Measurements from ENCODE around the gene RMI2.

The RMI2 gene

DNA sequence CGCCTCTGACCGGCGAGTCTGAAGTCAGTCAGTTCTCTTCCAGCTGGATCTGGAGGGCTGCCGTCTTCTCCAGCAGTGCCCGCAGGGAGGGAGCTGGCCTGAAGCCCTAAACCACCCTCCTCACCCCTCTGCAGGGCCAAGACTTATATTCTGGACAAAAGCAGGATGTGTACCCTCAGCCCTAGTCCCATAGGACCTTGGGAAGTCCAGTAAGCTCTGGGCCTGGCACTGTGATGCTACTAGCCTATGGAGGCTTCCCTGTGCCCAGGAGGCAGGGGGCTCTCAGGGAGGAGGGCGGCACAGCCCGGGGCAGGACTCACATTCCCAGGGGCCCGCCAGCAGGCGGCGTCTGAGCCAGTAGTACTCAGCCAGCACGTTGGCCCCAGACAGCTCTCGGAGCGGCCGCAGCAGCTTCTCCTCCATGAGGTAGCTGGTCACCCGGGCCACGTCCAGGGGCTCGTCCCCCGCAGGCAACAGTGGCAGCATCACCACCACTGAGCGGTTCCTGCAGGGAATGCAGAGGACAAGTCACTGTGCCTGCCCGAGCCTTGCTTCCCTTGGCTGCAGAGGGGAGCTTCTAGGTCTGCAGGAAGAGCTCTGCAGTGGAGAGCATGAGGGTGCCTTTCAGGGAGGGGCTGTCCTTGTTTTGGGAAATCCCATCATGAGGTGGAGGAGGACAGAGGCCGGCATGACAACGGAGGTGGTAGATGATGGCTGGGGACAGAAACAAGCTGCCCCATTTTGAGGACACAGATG is 41.7 kb downstream of the RMI2 start:
- DNase-seq = no peak

DNA sequence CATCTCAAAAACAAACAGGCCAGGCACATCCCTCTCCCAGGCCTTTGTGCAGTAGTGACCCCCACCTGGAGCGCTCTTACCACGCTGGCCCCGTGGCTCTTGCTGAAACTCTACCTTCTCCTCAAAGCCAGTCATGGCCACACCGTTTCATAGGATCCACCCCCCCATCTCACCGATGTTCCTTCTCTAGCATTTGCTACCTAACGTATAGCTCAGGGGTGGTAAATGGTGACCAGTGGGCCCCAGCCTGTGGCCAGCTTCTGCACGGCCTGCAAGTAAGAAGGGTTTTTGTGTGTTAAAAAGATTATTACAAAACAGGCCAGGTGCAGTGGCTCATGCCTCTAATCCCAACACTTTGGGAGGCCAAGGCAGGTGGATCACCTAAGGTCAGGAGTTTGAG is 43.8 kb downstream of the RMI2 start:
- no peak for DNase-seq

DNA sequence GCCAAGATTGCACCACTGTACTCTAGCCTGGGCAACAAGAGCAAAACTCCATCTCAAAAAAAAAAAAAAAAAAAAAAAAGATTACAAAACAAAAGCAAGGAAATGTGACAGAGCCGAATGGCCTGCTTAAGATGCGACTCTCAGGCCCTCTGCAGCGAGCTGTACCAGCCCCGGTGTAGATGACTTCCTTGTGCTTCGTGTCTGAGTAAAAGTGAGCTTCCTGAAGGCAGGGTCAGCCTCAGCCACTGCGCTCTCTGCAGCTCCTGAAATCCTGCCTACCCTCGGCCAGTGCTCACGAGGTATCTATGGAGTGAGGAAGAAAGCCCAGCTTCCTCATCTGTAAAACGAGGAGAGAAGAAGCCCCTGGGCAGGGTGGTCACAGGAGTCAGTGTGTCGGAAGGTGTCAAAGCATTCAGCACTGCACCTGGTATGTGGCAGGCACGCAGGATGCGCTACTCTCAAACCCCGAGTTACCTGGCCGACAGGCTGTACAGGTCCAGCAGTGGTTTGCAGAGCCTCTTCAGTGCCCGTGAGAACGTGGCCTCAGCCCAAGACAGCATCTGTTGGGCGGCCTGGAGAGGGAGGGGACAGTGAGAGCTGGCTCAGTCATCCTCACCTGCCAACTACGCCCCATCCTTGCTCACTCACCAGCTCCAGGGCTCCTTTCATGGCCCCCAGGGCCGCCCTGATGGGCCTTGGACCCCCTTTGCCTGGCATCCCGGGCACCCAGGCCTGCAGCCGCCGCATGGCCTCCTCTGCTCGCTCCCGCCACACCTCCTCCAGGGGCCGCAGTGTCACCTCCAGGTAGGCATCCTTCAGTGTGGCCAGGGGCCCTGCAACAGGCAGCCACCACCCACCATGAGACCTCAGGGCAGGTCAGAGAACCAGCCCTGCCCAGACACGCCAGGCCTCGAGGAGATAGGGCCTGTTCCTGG is 44.6 kb downstream of the RMI2 start:
- DNase-seq = peak; percentile 43

DNA sequence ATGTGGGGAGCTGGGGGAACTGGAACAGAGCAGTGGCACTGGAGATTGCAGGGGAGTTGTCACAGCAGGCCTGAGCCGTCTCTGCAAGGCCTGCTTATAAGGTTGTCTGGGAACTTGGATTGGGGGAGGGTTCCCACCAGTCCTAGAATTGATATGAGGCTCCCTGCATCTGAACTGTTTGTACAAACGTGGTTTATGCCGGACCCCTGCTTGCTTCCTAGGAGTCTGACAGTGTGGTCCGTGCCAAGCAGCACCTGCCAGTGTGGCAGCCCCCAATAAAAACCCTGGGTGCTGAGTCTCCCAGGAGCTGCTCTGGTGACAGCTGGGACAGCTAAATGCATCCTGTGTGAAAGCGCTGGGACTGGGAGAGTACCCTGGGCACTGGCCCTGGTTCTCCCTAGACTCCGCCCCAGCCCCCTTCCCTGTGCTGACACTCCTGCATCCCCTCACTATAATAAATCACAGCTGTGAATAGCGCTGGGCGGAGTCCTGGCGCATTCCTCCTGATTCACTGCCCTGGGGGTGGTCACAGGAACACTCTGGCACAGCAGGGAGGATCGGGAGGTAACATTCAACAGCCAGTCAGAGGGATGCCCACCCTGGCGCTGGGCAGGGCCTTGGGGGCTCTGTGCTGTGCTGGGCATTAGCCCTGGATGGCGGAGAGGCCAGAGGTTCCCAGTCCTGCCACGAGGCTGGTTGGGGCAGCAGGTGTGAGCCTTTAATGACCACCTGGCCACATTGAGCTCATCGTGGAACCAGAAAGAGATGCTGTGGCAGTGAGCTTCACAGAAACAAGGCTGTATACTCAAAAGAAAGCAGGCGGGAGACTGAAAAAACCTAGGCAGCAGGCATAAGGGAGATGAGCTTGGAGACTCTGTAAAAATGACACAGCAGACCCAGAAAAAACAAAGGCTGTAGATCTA is 45.6 kb downstream of the RMI2 start:
- DNase-seq = peak; percentile 74

DNA sequence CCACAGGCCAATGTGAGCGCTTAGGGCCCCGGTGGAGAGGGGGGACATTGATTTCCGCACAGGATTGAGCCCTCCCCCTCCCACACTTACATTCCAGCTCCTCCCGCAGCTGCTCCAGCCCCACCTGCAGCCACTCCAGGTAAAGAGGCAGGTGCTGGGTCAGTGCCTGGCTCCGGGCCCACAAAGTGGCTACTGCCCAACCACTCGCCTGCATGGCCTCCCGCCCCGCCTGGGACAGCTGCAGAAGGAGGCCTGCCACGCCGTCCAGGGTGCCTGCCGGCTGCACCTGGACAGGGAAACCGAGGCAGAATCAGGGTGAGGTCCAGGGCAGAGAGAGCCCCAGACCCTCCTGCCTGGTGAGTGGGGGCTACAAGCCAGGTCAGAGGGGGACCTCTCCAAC is 46.3 kb downstream of the RMI2 start:
- DNase-seq = peak; percentile 79

DNA sequence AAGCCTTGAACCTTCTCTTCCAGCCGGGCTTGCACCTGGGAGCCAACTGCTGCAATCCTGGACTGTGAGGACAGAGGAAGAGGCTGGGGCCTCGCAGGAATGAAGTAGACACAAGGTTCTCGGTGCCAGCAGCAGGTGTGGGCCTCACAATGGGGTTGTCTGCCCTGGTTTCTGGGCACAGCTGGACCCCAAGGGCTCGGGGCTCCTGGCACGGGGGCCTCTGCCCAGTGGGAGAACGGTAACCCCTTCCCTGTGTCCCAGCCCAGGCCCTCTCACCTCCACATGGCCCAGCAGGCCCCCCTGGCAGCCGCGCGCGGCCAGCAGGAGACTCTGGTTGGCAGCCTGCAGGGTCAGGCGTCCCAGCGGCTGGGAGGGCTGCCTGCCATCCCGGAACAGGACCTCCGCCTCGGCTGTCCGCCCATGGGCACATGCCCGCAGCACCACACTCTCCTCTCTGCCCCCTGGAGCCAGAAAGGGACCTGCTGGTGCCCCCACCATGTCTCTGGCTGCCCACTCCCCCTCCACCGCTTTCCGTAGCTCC is 46.9 kb downstream of the RMI2 start:
- peak; percentile 32 for DNase-seq

DNA sequence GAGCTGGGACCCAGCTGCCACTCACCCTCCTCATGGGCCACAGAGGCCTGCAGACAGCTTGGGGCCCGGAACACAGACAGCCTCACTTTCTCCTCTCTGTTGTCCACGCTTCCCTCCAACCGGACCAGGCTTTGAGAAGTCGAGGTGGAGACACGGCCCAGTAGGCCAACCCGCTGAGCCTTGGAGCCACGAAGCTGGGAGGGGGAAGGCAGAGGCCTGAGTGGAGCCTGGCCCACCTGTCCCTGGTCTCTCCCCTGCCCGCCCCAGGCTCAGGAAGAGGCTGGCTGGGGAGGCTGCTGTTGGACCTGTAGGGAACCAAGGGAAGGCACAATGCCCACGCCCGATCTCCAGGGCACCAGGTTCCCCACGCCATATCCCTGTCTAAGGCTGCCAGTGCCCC is 48.1 kb downstream of the RMI2 start:
- DNase-seq = no peak

DNA sequence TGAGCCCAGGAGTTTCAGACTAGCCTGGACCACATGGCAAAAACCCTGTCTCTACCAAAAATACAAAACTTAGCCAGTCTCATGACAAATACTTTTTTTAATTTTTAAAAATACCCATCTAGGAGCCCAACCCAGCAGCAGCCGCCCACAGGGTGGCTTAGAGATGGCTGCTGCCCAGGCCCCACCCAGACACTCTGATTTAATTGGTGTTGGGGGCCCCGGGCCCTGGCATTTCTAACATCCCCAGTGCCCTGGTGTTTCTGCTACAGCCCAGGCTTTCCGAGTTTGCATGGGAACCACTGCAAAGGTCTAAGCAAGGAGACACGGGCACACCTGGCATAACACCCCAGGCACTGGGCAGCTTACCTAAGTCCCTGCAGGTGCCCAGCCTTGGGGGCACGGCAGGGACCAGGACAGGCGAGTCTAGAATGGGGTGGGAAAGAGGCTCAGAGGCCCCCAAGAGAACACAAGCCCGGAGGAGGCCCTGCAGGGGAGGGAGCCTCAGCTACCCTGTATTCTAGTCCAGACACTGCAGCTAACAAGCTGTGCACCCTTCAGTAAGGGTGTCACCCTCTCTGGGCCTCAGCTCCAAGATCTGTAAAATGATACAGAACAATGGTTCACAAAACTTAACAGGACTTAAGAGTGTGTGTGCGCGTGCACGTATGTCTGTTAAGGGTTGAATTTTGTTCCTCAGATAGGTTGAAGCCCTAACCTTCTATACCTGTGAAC is 48.8 kb downstream of the RMI2 start:
- no peak for DNase-seq

DNA sequence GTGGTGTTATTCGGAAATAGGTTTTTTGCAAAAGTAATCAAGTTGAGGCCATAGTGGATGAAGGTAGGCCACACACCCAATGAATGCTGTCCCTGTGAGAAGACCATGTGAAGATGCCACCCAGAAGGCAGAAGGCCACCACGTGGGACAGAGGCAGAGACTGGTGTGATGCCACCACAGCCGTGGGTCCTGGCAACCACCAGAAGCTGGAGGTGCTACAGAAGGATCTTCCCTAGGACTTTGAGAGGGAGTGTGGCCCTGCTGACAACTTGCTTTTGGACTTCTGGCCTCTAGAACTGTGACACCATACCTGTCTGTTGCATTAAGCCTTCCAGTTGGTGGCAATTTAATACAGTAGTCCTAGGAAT is 49.3 kb downstream of the RMI2 start:
- no peak for DNase-seq

DNA sequence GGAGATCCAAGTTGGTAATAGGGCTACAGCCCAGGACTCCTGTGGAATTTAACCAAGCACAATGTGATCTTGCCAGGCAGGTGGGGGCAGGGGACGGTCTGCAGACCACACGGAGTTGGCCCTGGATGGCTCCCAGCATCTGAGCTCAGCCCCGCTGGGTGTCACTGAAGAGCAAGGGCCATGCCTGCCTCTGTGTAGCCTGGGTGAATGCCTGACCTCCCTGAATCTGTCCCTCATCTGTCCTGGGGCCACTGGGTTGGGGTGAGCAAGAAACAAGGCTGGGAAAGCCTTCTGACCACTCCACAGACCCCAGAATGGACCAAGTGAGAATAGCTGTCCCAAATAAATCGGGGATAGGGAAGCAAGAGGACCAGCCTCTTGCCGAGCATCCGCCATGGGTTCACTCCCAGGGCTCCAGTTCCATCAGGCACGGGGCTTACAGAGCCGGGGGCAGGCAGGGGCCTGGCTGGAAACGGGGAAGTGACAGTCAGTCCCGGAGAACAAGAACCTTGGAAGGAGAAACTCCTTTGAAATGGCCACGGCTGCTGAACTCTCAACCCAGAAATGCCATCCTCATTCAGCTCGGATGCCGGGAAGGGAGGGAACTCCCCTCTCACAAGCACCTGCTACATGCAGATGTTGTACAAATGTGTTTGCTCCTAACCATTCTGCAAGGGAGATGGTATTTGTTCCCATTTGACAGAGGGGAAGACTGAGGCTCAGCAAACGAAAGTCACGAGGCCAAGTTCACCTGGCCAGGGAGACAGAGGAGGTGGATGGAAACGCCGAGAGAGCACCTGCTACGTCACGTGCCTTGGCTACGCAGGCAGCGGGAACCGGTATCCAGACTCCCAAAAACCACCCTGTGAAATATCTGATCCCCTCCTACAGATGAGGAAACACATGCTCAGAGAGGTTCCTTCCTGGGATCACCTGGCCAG is 50.0 kb downstream of the RMI2 start:
- no peak for DNase-seq

DNA sequence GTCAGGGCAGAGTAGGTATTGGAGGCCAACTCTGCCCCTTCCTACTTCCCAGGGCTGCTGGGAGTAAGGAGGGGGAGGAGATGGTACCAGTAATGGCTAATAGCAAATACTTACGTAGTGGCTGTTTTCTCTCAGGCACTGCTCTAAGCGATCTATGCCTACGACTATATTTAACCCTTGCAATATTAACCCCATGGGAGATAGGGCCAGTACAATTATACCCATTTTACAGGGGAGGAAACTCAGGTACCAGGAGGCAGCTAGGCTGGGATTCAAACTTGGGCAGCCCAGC is 50.6 kb downstream of the RMI2 start:
- no peak for DNase-seq

DNA sequence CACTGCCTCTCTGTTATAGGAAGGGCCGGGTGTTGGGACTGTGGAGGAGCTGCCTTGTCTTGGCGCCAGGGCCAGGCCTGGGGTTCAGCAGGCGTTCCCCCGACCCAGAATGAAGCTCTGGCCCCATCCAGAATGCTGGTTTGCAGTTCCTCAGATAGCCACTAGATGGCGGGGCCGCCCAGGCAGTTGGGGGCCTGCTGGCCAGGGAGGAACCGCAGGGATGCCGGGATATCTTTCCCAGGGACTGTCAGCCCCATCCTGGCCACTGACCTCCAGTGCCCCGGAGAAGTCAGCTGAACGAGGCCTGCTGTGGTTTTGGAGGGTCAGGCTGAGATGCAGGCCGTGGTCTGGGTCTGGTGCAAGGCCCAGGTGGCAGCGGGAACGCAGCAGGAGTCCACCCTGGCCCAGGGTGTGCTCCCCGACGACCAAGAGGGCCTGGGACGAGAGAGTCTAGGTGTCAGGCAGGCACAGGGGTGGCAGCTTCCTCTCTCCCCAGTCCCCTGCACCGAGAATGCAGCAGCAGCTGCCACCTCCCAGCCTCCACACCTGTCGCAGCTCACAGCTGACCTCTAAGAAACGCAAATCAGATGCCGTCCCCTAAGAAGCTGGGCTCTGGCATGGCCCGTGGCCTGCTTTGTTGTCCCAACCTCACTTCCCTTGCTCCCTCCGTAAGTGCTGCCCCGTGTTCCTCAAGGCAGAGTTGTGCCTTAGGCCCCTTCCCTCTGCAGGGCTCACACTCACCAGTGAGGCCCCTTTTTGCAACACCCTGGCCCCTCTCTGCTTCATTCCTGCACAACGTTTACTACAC is 51.2 kb downstream of the RMI2 start:
- DNase-seq = peak; percentile 30

DNA sequence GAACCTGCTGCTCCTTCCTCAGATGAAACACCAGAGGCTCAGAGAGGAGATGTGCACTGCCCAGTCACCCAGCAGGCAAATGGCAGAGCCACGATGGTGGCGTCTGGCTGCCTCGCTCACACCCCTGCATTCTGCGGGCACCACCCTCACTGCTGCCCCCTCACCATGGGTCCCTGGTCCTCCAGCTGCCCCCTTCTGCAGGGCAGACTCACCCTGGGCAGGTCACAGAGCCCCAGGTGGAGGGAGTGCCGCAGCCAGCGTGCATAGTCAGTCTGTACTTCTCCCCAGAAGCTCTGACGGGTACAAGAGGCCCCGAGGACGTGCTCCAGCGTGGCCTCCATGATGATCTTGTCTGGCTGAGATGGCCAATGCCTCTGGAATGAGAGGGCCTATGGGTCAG is 52.9 kb downstream of the RMI2 start:
- no peak for DNase-seq

DNA sequence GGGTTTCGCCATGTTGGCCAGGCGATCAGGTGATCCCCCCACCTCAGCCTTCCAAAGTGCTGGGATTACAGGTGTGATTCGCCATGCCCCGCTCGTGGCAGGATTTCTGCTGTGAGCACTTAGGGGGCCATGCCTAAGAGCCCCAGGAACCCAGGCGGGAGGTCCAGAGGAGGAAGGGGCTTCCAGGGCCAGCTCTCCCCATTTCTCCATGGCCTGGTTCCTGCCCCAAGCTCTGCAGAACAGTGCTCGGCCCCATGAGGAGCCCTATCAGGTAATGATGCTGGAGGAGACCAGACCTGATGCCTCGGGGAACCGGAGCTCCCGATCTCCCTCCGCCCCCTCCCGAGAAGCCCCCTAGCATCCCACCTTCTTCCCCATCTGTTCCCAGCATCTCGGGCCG is 53.6 kb downstream of the RMI2 start:
- DNase-seq = no peak

DNA sequence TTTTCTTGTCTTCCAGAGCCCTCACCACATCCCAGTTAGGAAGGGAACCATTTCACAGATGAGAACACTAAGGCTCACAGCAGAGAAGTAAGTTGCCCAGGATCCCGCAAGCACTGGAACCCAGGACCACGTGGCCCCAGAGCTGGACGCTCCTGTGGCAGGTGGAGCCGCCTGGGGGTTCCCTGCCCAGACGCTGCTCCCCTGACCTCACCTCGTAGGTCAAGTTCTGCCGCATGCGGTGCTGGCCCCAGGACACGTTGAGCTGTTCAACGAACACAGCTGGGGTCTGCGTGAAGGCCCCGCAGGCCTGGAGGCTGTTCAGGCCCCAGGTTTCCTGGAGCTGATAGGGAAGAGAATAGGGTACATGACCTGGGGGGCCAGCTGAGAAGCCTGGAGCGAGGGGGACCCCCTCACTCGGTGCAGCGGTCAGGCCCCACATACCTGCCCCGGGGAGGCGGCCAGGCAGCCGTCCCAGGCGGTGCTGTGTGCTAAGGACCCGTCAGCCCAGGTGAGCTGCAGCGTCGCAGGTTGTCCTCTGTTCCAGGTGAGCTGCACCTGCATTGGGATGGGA is 54.1 kb downstream of the RMI2 start:
- DNase-seq = no peak

DNA sequence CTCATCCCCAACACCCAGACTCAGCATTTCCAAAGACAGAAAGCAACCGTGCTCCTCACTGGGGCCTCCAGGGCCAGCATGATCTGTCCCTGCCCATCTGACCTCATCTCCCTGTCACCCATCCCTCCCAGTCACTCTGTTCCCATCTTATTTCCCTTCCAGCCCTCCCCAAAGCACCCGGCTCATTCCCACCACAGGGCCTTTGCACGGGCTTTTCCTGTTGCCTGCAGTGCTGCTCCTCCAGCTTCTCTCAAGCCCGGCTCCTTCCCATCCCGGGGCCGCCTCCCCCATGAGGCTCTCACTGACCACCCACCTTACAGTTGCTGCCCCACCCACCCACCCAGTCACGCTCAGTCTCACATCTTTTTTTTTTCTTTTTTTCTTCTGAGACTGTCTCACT is 54.8 kb downstream of the RMI2 start:
- DNase-seq = no peak
